ENCODE results near the gene CA4.
"Not testable (repeated sequence)": the region's sequence is repeated elsewhere in the genome, so short reads cannot be mapped to it uniquely, and the experiment has no call there.

Gene CA4

DNA sequence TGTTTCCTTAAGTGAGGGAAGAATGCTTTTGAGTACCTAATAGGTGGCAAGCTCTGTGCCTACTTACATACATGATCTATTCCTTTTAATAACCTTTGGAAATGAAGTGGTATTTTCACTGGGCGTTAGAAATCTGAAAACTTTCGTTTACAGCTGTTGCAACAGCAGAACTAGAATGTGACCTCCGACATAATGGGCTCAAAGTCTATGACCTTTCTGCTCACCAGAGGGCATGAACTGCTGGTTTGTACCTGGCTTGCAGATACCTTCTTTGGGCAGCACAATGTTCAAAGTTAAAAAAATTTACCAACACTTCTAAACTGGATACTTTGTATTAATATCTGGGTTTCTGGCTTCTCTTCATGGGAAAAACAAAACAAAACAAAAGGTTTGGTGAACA is 24.3 kb downstream of the CA4 start:
- no peak for DNase-seq (ENCODE audit: low read depth in 2 of 2)

DNA sequence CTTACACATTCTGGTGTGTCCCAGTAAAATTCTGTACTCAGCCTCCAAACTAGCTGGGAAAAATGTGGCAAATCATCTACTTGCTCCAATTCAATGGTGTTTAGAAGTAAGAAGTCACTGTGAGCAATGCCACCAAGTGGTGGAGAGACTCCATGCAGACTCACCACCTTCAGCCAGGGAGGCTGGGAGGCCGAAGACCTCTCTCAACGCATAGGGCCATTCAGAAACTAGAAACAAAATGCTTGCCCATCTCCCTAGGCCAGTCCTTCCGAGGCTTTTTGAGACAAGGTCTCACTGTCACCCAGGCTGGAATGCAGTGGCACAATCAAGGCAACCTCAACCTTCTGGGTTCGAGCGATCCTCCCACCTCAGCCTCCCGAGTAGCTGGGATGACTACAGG is 25.0 kb downstream of the CA4 start:
- DNase-seq (ENCODE audit: low read depth in 2 of 2): not testable (repeated sequence)

DNA sequence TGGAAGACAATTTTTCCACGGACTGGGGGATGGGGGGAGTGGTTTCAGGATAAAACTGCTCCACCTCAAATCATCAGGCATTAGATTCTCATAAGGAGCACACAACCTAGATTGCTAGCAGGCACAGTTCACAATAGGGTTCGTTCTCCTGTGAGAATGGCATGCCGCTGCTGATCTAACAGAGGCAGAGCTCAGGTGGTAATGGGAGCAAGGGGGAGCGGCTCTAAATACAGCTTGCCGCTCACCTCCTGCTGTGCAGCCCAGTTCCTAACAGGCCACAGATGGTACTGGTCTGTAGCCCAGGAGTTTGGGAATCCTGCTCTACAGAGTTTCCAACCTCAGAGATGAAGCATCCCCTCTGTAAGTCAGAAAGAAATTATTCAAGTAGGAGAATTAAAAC is 27.0 kb downstream of the CA4 start:
- not testable (repeated sequence) for DNase-seq (ENCODE audit: low read depth in 2 of 2)

DNA sequence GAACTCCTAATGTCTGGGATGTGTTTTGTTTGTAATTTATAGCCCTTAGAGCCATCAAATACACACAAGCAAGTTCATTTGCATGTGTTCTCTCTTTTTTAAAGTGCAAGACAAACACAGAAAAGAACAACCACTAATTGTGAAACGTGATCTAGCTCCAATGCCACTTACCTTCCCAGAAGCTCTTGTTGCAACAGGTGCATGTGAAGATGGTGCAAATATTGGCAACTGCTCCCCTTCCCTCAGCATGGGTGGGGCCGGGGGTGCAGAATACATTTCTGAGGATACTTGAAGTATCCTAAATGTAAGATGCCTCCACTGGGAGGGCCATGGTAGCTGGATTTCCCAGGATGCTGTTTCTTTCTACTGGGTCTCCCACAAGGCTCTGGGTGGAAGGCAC is 28.4 kb downstream of the CA4 start:
- DNase-seq (ENCODE audit: low read depth in 2 of 2): not testable (repeated sequence)

DNA sequence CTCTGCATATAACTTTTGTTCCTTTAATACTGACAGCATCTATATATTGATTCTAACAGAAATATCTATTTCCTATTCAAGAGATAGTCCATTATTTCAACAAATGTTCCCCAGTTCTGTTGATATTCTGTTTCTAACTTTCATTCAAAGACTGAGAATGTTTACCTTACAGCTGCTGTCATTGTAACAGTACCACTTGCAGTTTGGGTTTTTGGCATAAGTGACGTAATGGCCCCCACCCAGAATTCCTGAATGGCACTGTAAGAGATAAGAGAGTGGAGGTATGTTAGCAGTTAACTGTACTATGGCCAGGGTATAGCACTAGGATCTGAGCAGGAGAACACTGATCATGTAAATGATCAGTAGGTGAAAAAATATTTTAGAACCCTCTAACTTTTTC is 30.6 kb downstream of the CA4 start:
- DNase-seq (ENCODE audit: low read depth in 2 of 2): not testable (repeated sequence)

DNA sequence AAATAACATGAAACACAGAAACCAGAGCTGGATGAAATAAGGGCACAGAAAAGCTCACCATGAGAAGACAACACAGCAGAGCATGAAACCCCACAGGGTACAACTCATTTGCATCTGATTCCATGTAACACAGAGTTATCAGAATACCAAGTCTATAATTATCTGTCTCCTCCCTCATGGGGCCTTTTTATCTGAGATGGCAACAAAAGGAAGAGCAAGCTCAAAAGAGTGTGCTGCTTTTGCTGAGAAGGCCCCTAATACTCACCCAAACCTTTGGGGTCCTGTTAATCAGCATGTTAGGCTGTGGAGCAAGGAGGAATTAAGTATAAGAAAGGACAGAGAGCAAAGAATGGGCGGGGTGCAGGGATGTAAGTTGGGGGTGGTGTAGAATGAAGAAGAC is 36.6 kb downstream of the CA4 start:
- DNase-seq (ENCODE audit: low read depth in 2 of 2): not testable (repeated sequence)

DNA sequence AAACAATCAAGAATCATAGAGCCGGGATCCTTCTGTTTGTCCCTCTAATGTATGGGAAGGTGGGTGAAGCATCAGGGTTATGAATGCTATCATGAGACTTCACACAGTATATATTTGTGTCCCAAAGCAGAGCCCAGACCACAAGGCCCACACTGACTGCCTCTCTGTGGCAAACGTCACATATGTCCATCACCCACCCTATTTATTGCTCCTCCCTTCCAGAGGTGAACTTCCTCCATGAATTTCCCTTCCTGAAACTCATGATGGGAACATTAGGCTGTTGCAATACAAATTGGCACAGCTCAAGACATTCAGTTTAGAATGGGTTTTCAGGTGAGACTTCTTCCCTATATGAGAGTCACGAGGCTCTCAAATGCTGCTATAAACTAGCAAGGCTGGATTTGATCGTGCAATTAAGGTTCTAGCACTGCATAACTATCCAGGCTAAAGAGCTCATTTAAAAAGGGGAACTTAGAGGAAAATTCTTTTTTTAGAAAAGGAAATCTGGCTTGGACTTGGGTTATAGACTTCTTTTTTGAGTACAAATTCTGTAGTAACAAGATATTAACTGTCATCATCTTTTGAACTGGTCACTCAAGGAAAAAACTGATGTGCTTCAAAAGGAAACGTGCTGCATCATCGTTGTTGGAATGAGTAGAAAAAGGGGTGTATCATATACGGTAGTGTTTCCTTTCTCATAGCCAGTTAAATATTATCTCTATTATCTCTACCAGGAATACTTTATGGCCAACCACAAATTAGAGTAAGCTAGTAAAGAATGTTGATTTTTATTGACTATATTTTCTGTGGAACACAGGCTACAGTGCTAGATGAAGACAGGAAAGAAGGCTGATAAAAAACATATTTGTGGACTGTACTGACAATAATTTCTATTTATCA is 37.3 kb downstream of the CA4 start:
- DNase-seq (ENCODE audit: low read depth in 2 of 2): not testable (repeated sequence)

DNA sequence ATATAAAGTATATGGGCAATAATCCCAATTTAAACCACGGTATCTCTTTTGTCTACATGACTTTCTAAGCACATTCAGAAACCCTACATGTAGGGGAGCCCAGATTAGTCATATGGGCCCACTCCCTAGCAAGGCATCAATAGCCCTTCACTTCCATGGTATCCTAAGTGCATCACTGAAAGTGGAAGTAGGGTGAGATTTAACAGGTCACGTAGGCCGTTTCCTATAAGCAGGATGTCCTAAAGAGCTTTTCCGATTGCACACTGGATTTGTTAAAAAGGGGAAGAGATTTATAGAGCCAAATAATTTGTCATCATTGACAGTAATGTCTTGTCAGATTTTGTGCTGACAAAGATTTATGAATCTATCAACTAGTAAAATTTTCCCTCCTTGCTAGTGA is 39.0 kb downstream of the CA4 start:
- DNase-seq (ENCODE audit: low read depth in 2 of 2): no peak

DNA sequence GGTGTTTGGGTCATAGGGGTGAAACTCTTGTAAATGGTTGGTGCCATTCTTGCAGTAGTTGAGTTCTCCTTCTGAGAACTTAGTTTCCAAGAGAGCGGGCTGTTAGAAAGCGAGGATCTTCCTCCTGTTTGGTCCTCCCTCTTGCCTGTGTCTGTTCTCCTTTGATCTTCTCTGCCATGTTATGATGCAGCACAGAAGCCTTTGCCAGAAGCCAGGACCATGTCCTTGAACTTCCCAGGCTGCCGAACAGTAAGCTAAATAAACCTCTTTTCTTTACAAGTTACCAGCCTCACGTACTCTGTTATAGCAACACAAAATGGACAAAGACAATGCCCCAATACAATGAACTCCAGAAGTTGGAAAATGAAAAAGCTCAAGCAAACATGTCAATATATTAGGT is 40.3 kb downstream of the CA4 start:
- DNase-seq (ENCODE audit: low read depth in 2 of 2): not testable (repeated sequence)

DNA sequence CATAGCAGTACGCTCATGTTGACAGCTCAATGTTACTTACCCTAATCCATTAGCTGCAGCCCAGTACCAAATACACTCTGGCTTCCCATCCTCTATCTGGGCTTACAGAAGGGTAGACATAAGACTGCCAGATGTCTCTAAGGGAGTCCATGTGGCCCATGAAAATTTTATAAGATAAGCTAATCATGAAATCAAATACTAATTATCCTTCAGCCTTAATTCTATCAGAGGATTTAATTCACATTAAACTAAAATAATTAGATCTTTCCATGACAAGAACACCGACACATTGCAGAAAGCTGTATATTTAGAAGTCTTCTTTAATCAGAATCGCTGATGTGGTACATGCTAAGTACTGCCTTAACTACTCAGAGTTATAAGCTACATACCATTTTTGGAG is 43.3 kb downstream of the CA4 start:
- not testable (repeated sequence) for DNase-seq (ENCODE audit: low read depth in 2 of 2)

DNA sequence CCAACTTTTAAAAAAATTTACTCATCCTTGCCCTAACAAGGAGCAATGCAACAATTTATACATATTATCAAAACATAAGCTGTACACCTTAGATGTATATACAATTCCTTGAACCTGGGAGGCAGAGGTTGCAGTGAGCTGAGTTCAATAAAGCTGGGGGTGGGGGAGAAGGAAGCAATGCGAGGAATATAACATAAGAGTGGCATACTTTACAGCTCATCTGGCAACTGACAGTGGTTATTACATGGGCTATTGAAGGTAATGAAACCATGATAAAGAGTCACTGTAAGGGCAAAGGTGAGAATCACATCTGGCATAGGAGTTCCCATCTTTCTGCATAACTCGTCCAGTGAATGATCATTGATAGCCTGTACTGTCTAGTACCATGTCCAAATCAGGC is 43.7 kb downstream of the CA4 start:
- no peak for DNase-seq (ENCODE audit: low read depth in 2 of 2)

DNA sequence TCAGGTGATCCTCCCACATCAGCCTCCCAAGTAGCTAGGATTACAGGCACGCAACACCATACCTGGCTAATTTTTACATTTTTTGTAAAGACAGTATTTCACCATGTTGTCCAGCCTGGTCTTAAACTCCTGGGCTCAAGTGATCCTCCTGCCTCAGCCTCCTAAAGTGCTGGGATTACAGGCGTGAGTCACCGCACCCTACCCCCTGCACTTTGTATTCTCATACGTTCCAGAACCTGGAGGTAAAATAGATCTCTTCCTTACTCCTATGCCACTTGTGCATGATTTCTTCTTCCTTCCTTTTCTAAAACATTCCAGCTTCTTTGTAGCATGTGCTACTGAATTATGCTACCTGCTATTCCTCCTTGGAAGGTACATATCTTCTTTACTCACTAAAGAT is 44.4 kb downstream of the CA4 start:
- not testable (repeated sequence) for DNase-seq (ENCODE audit: low read depth in 2 of 2)

DNA sequence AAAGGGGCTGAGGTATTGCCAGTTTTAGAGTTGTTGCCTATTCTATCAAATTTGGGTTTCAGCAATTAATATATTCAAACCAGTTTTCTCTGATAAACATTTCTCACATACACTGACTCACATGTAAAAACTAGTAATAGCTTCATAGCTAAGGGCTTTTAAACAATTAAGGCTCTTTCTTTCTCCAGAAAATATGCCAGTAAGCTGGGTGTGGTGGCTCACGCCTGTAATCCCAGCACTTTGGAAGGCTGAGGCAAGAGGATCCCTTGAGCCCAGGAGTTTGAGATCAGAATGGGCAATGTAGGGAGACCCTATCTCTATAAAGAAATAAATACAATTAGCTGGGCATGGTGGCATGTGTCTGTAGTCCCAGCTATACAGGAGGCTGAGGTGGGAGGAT is 48.9 kb downstream of the CA4 start:
- DNase-seq (ENCODE audit: low read depth in 2 of 2): not testable (repeated sequence)

DNA sequence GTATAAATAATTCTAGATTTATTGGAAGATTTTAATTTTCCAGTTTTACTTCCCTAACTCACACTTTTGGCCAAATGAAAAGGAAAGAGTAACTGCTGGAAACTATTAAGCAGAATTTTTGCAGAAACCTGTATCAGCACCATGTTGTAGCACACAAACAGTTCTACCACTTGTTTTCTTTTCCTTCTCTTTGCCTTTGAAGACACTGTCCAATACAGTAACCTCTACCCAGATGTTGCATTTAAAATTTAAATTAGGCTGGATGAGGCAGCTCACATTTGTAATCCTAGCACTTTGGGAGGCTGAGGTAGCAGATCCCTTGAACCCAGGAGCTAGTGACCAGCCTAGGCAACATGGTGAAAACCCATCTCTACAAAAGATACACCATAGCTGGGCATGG is 56.0 kb downstream of the CA4 start:
- not testable (repeated sequence) for DNase-seq (ENCODE audit: low read depth in 2 of 2)

DNA sequence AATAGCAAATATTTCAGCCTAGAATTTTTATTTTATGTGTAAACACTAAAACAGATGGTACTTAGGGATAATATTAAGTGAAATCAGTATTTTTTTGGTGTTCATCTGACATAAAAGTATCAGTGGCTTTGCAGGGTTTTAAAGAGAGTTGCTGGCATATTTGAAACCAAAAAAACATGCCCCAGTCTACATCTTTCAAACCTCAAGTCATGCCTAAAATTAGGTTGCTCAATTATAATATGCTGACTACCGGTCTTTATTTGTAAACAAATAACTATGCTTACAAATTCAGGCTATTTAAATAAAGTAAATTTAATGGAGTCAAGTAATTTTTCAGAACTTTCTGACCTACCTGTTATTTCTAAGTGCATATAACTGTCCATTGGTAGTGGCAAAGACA is 58.5 kb downstream of the CA4 start:
- not testable (repeated sequence) for DNase-seq (ENCODE audit: low read depth in 2 of 2)

Measured in stimulated activated CD8-positive, alpha-beta memory T cell treated with anti-CD3 and anti-CD28 coated beads, Interleukin-15, amount 100 ng/mL, for 48 hours (primary cell).